Stimulated activated CD4-positive, alpha-beta T cell treated with anti-CD3 and anti-CD28 coated beads, Interleukin-1b, Interleukin-23, amount 100 ng/mL, for 48 hours (primary cell): ENCODE results near the gene CD63.

Source experiments
- DNase-seq: peaks from one replicate; pipeline ENCODE4 v3.0.0-alpha.2; 2020

The CD63 gene

DNA sequence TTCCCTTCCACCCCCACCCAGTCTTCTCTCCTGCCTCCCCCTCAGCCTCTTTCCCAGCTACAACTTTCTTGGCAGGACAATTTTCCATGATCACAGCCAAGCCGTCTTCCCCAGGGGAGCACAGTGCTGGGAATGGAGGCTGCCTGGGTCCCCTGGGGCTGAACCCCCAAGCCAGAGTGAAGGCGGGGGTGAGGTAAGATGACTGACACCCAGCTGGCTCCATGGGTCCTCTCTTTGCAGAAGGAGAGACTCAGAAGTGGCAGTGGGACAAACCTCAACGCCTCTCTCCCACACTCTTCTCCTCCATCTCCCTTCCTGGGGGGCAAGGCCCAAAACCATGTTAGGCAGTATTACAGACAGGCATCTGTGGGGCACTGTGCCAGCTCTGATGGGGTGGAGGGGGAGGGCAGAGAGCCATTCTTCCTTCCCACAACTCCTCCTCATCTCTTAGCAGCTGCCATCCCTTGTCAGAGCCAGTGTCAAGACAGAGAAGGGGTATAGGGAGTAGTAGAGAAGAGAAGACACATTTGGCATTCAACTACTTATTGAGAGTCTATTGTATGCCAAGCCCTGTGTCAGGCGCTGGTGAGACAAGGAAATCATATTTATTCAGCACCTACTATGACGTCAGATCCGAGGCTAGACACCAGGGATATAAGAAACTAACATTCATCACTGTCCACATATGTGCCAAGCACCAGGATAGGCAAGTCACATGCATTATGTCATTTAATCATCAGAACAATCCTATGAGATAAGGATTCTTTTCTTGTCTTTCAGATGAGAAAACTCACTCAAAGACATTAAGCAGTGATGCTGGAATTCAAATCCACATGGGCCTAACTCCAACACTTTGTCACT lies 24.7 kb downstream of the CD63 start:
- no peak for DNase-seq

DNA sequence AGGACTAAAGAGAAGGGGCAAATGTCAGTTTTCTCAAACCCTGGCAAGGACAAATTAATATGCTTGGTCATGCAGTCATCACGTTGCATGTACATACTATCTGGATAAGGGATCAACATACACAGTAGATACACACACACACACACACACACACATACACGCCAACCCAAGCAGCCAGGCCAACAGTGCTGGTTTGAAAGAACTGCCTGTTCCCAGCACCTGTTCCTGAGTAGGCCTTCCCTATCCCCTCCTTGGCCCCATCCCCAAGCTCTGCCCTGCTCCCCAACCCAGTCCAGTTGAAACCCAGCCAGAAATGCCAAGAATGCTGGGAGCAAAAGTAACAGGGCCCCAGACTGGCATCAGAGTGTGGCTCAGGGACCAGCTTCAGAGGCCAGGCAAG lies 25.5 kb downstream of the CD63 start:
- no peak for DNase-seq

DNA sequence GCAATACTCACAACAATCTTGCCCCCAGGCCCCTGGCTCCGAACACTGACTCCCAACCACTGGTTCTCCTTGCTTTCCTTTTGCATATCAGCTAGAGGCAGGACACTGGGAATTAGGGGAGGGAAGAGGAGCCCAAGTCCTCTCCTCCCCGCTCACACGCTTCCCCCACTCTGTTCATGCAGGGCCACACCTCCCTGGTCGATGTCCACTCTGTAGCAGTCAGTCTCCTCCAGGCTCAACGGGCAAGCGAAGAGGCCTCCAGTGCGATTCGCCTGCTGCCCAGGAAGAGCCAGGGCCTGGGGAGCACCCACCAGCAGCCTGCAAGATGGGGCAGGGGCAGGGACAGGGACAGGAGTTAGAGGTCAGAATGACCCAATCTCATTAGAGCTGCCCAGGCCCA lies 25.9 kb downstream of the CD63 start:
- DNase-seq: no peak

DNA sequence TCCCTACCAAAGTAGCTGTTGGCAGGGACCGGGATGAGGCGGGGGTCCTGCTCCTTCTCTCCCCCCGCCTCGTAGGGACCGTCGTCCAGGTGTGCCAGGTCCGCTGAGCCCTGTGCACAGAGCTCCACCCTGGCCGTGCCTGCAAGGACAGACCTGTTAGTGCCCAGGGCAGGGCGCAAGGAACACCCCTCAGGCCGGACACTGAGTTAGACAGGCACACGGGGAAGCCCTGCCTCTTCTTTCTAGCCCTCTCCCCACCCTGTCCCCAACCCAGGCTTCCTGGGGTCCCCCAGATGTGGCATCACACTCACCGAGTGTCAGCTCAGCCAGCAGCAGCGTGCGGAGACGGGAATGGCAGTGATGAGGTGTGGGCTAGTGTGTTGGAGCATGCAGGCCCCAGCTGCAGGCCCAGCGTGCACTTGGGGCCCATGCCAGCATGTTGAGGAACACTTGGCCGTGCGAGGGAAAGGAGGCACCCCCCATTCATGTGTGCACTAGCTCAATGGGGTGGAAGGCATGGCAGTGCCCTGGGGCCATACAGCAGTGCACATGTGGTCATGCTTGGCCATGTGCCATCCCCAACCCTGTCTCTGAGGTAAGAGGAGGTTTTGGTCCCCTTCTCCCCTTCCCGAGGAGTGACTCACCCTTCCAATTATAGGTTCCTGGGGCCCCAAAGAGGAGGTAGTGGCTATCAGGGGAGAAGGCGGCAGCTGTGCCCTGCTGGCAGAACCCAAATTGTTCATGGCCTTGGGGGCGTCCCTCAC lies 28.4 kb downstream of the CD63 start:
- no peak for DNase-seq

DNA sequence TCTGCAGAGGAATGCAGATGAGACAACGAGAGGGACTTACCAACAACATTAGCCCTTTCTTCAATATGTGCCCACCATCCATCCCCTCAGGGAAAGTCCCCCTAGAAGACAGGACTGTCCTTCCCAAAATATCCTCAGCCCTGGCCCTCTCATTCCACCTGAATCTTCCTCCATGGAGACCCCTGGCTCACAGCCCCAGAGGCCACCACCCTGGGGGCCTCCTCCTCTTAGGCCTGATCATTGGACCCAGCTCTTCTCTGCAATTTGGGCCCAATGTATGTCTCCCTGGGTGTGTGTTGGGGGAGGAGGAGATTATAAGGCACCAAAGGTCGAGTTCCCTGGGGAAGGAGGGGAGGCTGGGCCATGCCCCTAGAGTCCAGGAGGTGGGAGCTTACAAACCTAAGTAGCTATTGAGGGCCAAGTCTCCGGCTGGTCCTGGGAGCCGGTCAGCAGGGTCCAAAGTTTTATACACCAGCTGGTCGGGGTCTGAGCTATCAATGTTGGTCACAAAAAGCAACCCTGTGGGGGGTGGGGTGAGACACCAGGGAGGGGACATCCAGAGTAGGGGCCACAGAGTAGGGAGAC lies 29.2 kb downstream of the CD63 start:
- DNase-seq: no peak

DNA sequence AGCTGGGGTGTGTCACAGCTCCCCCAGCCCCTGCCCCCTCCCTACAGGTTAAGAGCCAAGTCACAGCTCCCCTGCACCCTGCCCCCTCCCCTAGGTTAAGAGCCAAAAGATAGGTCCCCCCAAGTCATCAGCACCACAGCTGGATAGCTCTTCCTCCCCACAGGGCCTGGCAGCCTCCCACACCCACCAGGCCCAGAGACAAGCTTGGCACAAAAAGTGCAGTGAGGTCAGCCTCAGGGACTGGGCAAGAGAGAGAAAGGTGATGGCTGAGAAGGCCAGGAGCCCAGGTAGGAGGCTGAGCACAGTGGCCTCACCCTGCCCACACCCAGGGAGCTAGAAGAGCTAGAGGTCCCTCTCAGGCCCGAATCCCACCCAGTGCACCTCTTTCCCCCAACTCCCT lies 29.8 kb downstream of the CD63 start:
- no peak for DNase-seq

DNA sequence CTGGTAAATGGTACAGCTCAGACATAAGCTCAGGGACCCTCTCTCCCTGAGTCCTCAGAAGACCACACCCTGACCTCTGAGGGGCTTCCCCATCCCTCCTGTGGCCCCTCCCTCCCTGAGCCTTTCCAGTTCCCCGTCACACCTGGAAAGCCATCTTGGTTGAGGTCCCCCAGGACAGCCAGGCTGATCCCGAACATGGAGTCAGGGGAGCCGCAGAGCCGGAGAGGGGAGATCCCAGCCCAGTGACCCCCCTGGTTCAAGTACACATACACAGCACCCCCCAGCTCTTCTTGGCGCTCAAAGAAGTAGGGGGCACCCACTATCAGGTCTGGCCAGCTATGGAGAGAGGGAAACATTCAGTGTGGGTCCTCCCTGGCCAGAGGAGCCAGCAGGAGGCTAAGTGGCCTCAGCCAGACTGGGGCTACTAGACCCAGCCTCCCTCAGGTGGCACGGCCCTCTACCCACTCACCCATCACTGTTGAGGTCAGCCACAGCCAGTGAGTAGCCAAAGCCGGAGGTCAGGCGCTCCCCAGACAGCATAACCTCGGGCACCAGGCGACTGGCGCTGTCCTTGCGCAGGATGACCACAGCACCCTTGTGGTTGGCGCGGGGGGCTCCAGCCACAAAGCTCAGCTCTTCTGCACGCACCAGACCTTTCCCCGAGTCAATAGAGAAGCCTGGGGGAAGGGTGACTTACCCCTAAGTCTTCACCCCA lies 30.4 kb downstream of the CD63 start:
- no peak for DNase-seq

DNA sequence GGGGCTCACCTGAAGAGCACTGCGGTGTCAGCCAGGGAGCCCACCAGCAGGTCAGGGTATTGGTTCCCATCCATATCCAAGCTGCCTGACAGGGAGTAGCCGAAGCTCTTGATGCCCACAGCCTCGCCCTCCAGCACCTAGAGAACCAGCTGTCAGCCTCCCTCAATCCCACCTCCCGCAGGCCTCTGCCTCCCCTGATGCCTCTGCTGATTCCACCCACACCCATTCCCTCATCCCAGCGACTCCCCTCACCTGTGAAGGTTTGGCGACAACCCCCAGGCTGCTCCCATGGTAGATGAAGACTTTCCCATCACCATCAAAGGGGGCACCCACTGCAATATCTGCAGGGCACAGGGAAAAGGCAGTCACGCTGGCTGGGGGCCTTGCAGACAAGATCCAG lies 31.1 kb downstream of the CD63 start:
- no peak for DNase-seq

DNA sequence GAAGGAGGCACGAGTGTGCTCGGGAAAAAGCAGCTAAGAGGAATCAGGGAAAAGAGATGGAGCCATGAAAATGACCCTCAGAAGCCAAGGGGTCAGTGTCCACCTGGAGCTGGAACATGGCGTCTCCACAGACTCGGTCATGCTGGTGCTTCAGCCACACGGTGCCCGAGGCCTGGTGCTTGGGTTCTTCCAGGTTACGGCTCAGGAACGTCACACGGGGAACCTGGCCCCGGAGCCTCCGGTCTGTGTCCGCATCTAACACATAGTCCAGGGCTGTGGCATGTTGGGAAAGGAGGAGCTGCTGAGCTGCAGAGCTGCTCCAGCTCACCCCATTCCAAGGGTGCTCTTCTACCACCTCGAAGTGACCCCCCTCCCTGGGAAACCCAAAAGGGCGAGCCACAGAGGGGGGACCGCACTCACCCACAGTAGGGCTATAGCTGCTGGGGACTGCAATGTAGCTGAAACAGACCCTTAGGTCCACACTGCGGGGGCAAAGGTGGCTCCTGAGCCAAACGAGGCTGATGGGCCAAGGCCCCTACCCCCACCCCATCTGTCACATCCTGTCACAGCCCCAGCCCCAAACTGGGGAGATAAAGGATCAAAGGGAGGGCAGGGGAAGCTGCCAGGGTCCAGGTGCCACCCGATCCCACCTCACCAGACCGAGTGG lies 31.9 kb downstream of the CD63 start:
- DNase-seq: no peak

DNA sequence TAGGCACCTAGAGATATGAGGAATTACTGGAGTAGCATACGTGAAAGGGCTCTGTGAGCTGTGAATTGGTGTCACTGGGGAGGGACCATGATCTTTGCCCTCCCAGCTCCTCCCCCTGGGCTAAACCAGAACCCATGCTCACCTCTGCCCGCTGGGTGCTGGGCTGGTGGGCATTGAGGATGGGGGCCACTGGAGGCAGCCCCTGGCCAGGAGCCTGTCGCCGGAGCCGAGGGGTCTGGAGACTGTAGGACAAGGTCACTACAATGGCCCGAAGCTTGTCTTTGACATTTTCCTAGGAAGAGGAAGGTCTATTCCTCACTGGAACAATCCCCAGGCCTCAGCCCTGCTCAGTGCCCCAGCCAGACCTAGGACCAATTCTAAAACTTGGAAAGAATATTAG lies 32.7 kb downstream of the CD63 start:
- no peak for DNase-seq

DNA sequence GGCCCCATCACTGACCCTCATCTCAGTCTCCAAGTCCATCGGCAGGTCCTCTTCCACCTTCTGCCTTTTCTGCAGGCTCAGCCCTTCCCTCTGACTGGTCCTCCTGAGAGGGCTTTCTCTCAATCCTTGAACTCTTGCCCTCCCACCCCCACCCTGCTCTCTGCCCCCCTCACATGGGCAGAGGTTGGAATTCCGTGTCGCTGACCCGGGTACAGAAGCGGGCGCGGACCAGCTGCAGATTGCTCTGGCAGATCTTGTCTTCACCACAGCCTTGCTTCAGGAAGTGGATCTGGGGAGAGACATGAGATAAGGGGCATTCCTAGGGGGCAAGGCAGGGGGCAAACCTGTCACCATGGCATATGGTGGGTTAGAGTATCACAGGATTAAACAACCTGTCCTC lies 33.5 kb downstream of the CD63 start:
- no peak for DNase-seq

DNA sequence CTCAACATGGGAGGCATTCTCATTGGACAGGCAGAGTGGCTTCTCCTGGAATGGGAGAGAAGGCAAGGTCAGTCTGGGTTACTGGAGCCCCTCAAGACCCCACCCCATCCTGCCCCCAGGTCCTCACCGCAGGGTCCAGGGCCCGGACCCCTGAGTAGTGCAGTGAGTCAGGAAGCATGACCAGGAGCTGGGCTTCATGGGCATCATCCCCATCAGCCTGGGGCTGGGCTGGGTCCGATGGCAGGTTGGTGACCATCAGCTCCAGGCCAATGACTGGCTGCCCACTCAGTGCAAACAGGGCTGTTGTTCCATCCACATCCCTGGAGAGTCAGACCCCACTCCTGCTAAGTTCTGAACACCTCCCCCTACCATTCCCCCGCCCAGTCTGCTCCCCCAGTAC lies 34.2 kb downstream of the CD63 start:
- no peak for DNase-seq

DNA sequence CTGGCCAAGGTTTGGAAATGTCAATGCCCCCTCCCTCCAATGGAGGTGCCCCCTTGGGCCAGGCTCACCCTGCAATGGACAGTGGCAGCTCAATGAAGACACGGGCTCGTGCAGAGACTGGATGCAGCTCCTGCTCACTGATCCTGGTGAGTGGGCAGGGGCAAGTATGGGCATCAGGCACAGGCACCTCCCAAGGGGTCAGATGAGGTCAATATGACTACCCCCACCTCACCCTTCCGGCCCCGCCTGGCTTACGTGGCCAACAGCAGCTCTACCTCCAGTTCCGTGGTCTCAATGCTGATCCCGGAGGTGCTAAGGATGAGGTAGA lies 34.7 kb downstream of the CD63 start:
- no peak for DNase-seq

DNA sequence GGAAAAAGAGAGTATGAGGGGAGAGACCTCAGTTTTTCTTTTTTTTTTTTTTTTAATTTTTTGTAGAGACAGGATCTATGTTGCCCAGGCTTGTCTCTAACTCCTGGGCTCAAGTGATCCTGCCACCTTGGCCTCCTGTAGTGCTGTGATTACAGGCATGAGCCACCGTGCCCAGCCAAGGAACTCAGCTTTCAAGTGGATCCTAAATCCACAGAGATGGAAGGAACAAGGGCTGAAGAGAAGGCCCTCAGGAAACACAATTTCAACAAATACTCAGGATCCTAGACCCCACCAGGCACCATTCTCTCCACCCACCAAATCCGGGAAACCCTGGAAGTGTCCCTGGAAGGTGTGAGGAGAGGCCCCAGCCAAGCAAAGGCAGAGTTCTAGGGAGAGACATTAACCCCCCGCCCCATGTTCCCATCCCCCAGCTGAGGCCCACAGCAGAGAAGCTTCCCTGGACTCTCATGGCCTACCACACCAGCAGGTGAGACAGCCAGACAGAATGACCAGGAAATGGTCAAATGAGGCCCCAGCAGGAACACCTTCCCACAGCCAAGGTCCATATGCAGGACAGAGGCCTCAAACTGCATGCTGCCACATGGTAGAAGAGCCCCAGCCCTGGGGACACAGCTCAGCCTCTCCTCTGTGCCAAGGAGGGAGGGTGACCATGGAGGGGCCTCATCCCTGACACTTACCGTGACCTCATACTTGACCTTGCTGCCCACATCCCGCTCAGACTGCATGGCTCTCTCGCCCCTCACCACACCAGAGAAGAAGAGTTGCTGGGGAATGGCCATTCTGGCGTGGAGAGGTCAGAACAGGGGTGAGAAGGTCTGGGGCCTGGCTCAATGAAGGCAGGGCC lies 35.3 kb downstream of the CD63 start:
- no peak for DNase-seq

DNA sequence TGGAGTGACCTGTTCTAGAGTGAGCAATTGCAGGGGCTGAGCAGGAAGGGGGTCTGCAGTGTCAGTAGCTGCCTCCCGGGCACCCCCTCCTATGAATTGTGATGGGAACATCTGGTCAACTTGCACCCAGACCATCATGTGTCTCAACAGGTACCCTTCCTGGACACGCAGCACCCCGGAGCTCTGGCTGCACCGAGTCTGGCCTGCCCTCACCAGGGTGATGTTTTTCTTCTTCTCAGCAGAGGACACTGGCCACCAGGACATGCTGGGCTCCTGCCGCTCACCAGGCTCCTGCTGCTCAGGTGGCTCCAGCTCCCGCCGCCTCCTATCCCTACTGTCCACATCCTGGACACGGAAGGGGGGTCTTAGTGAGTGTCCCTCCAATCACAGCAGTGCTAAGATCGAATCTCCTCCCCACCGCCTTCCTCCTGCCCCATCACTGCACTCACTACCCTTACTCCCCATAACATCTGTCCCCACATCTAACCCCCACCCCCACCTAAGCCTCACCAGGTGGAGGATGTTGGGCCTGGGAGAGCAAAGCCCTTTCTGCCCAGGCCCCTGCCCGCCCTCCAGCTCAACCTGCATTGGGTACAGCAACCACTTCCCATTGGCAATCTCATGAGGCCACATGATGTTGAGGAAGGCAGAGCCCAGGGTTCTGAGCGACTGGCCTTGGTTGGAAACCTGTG lies 36.0 kb downstream of the CD63 start:
- DNase-seq: no peak

DNA sequence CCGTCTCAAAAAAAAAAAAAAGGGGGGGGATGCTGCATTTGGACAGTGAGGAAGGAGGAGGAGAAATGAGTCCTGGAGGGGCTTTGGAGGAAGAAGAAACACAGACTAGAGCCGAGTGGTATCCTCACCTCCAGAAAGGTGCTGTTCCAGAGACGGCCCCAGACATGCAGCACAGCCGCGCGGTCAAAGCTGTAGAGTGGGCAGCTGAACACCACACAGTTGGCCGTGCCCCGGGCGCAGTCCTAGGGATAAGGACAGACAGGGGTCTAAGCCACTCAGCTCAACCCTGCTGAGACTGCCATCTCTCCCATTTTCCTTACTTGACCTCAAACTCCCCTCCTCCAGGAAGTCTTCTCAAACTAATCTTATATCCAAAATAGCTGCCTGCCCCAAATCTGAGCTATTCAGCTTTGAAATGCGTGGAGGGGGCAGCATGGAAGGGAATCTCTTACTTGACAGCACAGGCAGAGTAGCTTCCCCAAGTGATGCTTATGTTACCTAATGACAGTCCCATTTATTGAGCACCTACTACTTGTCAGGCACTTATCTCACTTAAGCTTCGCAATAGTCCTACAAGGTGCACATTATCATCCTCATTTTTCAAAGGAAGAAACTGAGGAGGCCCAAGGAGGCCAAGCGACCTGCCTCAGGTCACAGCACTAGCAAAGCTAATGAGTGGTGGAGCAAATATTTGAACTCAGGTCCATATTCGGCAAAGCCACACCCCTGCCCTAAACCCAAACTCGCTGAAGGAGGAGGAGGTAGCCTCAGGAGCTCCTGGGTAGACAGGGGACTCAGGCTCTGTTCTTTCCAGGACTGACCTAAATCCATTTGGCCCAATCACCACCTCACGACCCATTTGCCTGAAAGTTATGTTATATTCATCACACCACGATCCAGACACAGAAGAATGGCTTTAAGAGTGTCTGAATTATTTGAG lies 39.8 kb downstream of the CD63 start:
- no peak for DNase-seq

DNA sequence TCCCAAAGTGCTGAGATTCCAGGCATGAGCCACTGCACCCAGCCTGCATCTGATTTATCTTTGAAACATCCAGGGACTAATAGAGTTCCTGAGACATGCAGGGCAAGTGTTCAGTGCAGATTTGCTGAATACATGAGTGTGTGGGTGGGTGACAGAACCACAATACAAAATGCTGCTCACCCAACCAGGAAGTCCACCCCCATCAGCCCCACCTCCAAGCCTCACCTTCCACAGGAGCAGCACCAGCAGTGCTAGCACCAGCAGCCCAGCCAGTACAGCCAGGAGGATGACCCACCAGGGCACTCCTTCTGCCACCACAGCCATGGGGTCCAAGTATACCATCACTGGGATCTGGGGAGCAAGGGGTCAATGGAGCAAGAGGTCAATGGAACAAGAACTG lies 41.1 kb downstream of the CD63 start:
- peak; percentile 38 for DNase-seq

DNA sequence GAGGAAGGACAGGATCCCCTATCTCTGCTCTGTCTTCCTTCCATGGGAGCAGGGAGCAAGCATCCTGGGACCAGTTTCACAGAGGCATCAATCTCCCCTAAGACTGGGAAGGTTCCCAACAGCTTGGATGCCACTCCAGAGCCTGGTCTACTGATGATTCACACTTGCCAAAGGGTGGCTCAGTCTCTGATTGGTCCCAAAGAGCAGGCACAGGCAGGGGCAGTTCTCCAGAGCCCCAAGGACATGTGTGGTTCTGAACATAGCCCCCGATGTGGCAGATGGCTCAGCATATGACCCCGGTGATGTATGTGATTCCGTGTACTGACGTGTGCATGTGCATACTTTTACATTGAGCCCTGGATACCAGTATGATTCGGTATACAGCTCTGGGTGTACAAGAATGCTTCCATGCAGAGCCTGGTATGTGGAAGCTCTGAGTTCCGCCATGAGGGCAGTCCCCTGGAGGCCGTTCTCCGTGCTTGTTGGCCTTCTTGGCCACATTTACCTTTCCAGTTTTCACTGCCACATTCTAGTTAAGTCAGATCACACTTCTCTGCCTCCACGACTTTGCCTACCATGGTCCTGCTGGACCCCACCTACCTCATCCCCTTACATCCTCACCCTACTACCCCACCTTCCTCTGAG lies 42.3 kb downstream of the CD63 start:
- DNase-seq: no peak

DNA sequence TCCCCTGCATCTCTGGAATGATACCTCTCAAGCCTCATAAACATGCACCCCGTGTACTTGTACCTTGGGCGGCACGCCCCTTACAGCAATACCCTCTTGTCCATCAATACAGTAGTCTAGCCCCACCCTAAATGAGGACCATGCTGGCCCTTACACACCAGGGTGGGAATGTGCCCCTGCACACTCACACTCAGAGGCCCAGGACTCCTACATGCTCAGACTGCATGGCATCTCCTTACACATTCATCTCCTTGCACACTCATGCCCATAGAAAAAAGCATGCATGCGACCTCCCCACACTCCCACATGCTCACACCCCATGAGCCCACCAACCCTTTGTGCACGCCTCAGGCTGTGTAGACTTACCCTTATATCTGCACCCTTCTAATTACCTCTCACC lies 43.1 kb downstream of the CD63 start:
- DNase-seq: no peak
